ENCODE data around the gene RGS9BP. TPM values are rescaled to one million over a fixed set of nuclear protein-coding genes. Genes with fewer than 3 reads are reported as not detected.

The RGS9BP gene
- total RNA-seq, 1 donor from 2014 or later = 0.29 TPM

- H3K4me3 Mint-ChIP-seq = peak overlapping the region; percentile 79
- H3K4me1 Mint-ChIP-seq = peaks cover 20% of the 10 kb centered on the region
- H3K9me3 Mint-ChIP-seq = no peaks in the 10 kb centered on the region
- peaks cover 31% of the 10 kb centered on the region for H3K27me3 Mint-ChIP-seq (ENCODE audit: low read depth)
- no peak for TF ChIP-seq CTCF (IDR thresholded peaks at IDR 0.05; ENCODE audit: unreplicated experiment)
- DNase-seq (ENCODE audit: low spot score in 2 of 2, unreplicated experiment in 2 of 2) = peak in 1 of 2 experiments; percentile 44
- no peak overlapping the region for H3K27ac Mint-ChIP-seq
- no peaks in the 10 kb centered on the region for H3K36me3 Mint-ChIP-seq
Observed at GRCh38 chr19:32676186-32676894, 692 bp downstream of the RGS9BP start.

- TF ChIP-seq CTCF (IDR thresholded peaks at IDR 0.05; ENCODE audit: unreplicated experiment) = no peak
- DNase-seq (ENCODE audit: low spot score in 2 of 2, unreplicated experiment in 2 of 2) = no peak
- Mint-ChIP-seq H3K4me3 (peak overlapping the region; percentile 24), H3K27me3 (ENCODE audit: low read depth) (peaks cover 31% of the 10 kb centered on the region), H3K27ac (no peak overlapping the region), H3K9me3 (no peaks in the 10 kb centered on the region), H3K36me3 (no peaks in the 10 kb centered on the region), H3K4me1 (peaks cover 20% of the 10 kb centered on the region)
Observed at GRCh38 chr19:32676895-32677359, 1.3 kb downstream of the RGS9BP start.

- peaks cover 20% of the 10 kb centered on the region for H3K4me1 Mint-ChIP-seq
- TF ChIP-seq CTCF (IDR thresholded peaks at IDR 0.05; ENCODE audit: unreplicated experiment) = no peak
- no peaks in the 10 kb centered on the region for H3K36me3 Mint-ChIP-seq
- H3K27me3 Mint-ChIP-seq (ENCODE audit: low read depth) = peaks cover 31% of the 10 kb centered on the region
- no peaks in the 10 kb centered on the region for H3K9me3 Mint-ChIP-seq
- peak overlapping the region; percentile 6 for H3K4me3 Mint-ChIP-seq
- no peak overlapping the region for H3K27ac Mint-ChIP-seq
- peak in 1 of 2 experiments; percentile 42 for DNase-seq (ENCODE audit: low spot score in 2 of 2, unreplicated experiment in 2 of 2)
Observed at GRCh38 chr19:32677657-32678056, 2.0 kb downstream of the RGS9BP start.

- H3K27me3 Mint-ChIP-seq (ENCODE audit: low read depth) = peaks cover 23% of the 10 kb centered on the region
- H3K4me1 Mint-ChIP-seq = peaks cover 11% of the 10 kb centered on the region
- no peaks in the 10 kb centered on the region for H3K36me3 Mint-ChIP-seq
- no peak for DNase-seq (ENCODE audit: low spot score in 2 of 2, unreplicated experiment in 2 of 2)
- no peak overlapping the region for H3K4me3 Mint-ChIP-seq
- TF ChIP-seq CTCF (IDR thresholded peaks at IDR 0.05; ENCODE audit: unreplicated experiment) = no peak
- H3K27ac Mint-ChIP-seq = no peak overlapping the region
- H3K9me3 Mint-ChIP-seq = no peaks in the 10 kb centered on the region
Observed at GRCh38 chr19:32680986-32681385, 5.3 kb downstream of the RGS9BP start.

- DNase-seq (ENCODE audit: low spot score in 2 of 2, unreplicated experiment in 2 of 2) = no peak
- Mint-ChIP-seq H3K27me3 (ENCODE audit: low read depth) (peaks cover 13% of the 10 kb centered on the region), H3K4me1 (peaks cover 6% of the 10 kb centered on the region), H3K36me3 (no peaks in the 10 kb centered on the region), H3K9me3 (no peaks in the 10 kb centered on the region), H3K4me3 (no peak overlapping the region), H3K27ac (no peak overlapping the region)
- no peak for TF ChIP-seq CTCF (IDR thresholded peaks at IDR 0.05; ENCODE audit: unreplicated experiment)
Observed at GRCh38 chr19:32682317-32682716, 6.7 kb downstream of the RGS9BP start.

Measured in mesothelial cell of epicardium (in vitro differentiated cells).